ENCODE data around the gene GFM1.

GFM1 gene

GRCh38 chr3:158644345-158644908, at the start of gene GFM1:
TSS of gene GFM1 (plus strand) at chr3:158644527. CDS start at chr3:158644635, 108 bp downstream.
- peak; percentile 71 for DNase-seq (ENCODE audit: low read depth)

DNA sequence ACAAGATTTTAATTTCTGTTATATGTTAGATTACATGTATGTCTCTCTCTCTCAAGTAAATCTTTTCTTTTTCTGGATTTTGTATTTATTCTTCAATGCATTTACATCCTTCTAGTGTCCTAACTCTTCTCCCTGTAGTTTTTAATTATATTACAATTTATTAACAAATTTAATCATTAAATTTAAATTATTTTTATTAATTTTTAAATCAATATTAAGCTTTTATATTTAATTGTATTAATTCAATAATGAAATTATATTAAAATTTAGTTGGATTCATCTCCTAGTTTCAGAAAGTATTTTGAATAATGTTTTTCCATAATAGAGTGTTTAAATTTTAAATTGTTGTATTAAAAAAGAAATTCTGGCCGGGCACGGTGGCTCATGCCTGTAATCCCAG, 43.5 kb upstream of the GFM1 start:
- no peak for DNase-seq (ENCODE audit: low read depth)

DNA sequence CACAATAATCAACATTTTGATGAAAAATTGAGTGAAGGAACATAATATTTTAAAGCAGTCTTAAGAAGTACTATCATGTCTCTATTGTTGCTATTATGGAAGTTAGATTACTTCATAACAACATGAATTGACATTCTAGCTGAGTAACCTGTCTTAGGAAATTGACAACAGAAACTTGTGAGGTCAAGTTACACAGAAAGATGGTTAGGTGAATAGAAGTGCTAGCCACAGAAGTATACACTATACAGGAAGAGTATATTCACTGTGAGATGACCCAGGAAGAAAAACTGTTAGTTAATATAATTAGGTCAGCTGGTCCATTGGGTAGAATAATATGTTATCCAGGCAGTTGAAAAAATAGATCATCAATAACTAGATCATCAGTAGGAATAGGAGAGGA, 42.1 kb upstream of the GFM1 start:
- DNase-seq (ENCODE audit: low read depth), result no peak

DNA sequence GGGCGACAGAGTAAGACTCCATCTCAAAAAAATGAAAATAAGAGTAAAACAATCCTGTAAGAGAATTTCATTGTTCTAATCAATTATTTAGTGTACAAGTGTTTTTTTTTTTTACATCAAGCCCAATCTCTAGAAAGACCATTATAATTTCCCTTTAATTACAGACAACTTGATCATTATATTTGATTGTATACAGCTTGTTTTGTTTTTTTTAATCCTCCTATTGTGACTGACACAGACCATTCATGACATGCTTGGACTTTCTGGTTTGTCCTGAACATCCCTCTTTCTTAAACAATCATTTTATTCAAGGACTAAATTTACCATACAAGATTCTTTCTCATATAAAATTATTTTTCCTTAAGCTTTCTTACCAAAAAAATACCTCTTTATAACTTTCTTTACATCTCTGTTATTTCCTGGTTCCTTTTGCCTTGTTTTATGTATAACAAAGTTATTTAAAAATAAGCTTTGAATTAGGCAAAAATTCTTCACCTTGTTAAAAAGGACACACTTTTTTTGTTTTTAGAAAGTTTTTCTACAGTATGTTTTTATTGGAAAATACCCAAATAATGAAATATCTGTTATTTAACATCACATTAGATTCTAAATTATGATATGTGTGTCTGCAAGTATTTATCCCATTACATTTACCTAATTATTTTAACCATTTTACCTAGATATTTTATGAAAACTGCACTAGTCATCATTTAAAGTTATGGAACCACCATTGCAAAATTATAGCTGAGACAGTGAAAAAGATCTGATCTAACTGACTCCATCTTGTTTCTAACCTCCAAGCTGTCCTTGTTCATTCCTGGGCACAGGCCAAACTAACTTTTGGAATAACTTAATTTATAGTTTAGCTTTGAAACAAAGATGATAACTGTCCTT, 26.1 kb upstream of the GFM1 start:
- no peak for DNase-seq (ENCODE audit: low read depth)

DNA sequence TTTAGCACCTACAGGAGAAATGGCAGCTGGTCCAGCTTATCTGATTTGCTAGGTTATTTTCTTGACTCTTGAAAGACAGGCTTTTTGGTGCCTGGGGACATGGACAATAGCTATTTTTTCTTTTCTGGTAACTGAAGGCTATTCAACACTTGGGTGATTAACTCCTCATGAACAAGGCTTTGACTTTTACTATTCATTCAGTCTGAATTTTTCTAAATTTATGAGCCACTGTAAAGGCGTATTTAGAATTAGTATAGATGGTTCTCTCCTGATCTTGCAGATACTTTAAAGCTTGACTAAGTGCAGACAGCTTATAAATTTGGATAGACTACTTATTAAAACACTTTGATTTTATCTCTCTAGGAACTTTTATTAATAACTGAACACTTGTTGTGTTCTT, 18.4 kb upstream of the GFM1 start:
- DNase-seq (ENCODE audit: low read depth), result no peak

DNA sequence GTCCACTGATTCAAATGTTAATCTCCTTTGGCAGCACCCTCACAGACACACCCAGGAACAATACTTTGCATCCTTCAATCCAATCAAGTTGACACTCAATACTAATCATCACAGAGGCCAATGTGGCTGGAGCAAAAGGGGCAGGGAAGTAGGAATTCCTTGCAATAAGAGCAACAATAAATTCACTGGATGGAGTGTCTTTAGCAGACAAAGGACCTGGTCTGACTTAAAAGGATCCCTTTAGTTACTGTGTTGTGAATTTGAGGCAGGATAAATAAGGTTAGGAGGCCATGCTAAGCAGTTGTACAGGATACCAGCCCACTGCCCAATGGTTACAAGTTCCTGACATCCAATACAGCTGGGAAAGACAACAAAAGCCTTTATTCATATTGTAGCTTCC, 12.3 kb upstream of the GFM1 start:
- DNase-seq (ENCODE audit: low read depth), result no peak

DNA sequence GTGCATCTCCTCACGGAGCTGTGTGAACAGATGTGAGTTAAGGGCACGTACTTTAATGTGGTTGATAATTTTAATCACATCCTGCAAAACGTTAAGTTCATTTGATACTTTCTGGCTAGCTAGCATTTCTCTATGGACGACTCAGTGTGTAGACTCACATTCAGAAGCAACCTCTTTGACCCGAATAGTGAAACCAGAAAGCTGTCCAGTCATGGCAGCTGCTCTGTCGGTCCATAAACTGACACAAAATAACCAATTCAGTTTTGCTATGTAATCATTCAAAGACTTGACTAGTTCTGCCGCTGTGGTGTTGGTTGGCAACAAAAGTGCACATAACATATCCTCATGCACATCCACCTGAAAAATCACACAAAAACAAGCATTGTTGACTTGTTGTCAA, 3.7 kb upstream of the GFM1 start:
- DNase-seq (ENCODE audit: low read depth), result no peak

DNA sequence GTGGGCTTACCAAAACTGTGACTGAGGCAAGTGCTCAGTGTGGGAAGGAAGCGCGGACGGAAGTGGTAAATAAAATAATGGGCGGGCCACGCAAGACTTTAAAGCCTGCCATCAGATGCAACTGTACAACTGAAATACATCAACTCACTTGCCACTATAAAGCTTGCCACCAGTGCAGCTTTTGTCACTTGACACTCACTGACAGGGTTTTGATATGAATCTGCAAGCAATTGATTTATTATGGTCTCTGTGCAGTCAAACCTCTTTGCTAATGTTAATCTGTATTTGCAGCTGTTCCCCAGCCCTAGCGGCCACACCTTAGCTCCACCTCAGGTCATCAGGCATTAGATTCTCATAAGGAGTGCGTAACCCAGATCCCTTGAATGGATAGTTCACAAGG, 2.3 kb upstream of the GFM1 start:
- DNase-seq (ENCODE audit: low read depth), result no peak

DNA sequence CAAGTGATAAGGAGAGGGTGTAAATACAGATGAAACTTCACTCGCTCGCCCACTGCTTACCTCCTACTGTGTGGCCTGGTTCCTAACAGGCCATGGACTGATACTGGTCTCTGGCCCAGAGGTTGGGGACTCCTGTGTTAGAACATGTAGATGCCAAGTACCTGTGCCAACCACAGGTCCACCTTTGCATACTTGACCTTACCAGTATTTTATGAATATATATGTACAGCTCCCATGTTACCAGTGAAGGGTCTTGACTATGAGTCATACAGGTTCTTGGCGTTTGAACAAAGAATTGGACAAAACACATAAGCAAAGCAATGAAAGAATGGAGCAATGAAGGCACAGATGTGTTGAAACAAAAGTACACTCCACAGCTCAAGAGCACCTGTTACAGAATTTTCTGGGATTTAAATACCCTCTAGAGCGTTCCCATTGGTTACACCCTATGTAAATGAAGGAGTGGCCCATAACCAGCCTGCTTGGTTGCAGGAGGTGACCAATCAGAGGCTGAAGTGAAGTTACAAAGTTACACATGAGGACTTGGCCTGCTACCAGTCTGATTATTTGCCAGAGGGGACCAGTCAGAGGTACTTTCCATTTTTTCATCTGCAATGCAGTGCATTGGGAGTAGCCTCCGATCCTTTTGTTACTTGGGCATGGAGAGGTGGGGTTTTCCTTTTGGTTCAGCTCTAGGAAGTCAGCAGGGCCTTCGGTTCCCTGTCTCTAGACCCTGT, 1.7 kb upstream of the GFM1 start:
- DNase-seq (ENCODE audit: low read depth), result no peak

DNA sequence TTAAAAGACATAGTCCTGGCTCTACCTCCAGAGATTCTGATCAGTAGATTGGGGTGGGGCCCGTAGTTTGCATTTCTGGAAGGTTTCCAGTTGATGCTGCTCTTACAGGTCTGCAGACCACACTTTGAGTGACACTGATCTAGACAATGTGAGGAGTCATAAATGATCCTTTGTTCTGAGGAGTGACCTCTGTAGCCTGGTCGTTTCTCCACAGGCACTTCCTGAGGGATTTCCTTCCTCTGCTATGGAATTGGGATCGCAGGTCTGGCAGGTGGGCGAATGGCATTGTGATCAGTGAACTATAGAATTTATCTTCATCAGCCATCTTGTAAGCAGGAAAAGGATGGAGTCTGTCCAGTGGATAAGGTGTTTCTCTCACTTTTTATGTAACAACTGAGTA, 5.5 kb downstream of the GFM1 start:
- DNase-seq (ENCODE audit: low read depth), result no peak

DNA sequence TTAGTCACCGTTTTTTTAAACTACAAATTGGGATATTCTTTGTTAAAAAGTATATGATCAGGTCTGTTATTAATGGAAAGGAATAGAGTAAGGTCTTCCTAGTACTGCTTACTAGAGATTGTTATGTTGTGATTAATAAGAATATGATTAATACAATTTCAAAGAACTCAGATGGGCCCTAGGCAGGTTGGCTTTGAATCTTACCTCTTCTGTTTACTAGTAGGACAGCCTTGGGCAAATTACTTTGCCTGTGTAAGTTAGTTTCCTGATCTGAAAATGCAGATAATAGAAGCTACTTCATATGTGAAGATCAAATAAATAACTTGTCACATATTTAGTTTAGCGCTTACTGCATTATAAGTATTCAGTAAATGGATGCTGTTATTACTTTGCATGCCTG, 6.9 kb downstream of the GFM1 start:
- DNase-seq (ENCODE audit: low read depth), result no peak

DNA sequence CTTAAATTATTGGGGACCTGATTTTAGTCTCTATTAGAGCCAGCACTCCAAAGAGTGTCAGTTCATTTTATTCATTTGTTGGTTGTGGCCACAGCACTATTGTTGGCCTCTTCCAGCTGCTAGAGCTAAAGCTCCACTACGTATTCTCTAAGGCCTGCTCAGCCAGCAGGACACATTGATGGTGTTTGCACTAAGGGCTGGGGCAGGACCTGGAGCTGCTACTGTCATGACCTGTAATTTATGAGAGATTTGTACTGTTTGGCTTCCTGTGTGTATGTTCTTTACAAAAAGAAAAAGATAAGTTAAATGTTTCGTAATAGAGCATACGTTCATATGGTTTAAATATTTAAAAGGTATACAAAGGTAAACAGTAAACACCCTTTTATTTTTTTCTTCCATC, 8.1 kb downstream of the GFM1 start:
- no peak for DNase-seq (ENCODE audit: low read depth)

DNA sequence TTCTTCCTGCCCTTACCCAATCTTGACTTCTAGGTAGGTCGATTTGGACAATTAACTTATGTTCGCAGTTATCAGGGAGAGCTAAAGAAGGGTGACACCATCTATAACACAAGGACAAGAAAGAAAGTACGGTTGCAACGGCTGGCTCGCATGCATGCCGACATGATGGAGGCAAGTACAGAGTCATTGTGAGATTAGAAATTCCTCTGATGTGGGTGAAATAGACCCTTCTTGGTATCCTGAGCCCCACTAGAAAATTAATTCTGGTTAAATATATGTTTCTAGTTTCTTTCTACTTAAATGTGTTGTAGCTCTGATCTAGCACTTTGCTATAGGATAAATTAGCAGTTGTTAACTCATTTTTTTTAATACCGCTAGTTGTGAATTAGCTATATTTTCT, 14.6 kb downstream of the GFM1 start:
- no peak for DNase-seq (ENCODE audit: low read depth)

- DNase-seq (ENCODE audit: low read depth), result no peak
Measured at GRCh38 chr3:158659454-158660237, 15.3 kb downstream of the GFM1 start.

DNA sequence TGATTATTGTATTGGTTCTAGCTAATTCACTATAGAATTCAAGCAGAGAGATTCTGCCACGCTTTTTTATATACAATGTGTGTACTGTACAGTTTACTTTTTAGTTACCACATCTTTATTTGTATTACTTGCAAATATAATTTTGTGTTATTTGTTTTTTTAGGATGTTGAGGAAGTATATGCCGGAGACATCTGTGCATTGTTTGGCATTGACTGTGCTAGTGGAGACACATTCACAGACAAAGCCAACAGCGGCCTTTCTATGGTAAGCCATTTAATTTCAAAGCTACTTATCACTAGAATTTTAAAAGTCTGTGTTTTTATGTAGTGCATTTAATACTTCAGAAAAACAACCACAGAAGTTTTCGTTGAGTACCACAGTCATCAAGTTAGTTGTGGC, 16.4 kb downstream of the GFM1 start:
- no peak for DNase-seq (ENCODE audit: low read depth)

GRCh38 chr3:158663246-158663645, 18.9 kb downstream of the GFM1 start:
- no peak for DNase-seq (ENCODE audit: low read depth)

- no peak for DNase-seq (ENCODE audit: low read depth)
Measured at GRCh38 chr3:158663832-158664231, 19.5 kb downstream of the GFM1 start.

DNA sequence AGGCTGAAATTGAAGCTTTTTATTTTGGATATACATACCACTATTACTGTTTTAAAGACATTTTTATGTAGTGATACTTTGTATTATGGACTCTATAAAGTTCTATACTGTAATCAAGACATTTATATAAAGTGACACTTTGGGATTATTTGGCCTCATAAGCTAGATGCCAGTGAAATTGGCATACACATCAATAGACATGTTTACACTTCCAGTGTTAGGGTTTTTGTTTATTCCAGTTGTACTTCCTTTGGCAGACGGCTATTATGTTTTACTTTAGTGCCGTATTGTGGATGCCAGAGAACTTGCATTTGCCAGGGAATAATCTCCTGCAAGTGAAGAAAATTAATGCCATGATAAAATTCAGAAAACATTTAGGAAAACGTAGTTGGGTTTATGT, 22.1 kb downstream of the GFM1 start:
- no peak for DNase-seq (ENCODE audit: low read depth)

GRCh38 chr3:158668506-158668905, 24.2 kb downstream of the GFM1 start:
- DNase-seq (ENCODE audit: low read depth), result no peak

- no peak for DNase-seq (ENCODE audit: low read depth)
Measured at GRCh38 chr3:158671821-158672214, 27.5 kb downstream of the GFM1 start.

DNA sequence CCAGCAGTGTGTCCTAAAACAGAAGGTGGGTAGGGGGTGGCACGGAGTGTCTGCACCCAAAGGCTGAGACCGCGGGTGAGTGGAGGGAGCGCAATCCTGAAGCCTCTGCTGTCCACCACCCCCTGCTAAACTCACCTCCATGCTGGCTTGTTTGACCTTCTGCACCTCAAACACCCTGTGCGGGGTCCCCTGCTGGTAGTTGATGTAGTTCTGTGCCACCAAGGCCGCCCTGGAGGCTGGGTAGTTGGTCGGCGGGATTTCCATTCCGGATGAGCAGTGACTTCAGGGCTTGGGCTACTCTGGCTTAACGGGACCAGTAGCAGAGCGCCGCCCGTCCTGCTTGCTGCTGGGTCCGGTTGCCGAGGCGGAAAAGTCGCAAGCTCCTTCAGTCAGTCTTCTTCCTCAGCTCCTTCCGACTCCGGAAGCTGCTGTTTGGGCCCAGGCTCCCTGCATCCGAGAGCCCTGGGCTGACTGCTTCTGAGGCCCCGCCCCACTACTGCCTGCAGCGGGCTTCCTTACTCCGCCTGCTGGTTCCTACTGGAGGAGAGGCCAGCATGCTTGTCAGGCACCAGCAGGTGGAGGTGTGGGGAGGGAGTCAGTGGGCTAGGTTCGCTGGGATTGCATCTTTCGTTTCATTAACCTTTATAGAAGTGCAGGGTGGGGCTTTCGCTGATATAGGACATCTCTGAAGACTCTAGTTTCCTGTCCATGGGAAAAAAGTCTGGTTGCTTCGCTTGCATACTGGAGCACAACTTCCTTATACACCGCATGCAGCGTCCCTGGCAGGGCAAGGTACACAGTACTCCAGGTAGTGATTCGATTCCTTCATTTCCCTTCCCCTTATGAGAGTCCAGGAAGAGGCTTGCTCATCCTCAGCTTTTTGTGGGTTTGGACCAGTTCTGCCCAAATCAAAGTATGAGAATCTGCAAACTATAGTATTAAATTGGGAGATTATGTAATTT, 28.2 kb downstream of the GFM1 start, which contains the start of gene LXN:
Gene LXN, minus strand, starts transcription at position 434 of the 962 bp plus-strand sequence. Its CDS starts 170 bp downstream, at position 264.
- peak; percentile 47 for DNase-seq (ENCODE audit: low read depth)

Data from stimulated activated CD8-positive, alpha-beta memory T cell treated with anti-CD3 and anti-CD28 coated beads, Interleukin-12 subunit alpha, Interleukin-12 subunit beta, amount 100 ng/mL, for 4 hours (primary cell).